DMS114 treated with DMSO at 0.1 percent for 48 hours (cell line): ENCODE data around the gene TMEM131.
A peak's percentile ranks its signal among the peaks of the same experiment; 100 is the strongest.

Experiments used
- DNase-seq: peaks from one replicate; lab custom pipeline; 2025; ENCODE audit not compliant: unreplicated experiment; lab: John Stamatoyannopoulos, UW

The TMEM131 gene

DNA sequence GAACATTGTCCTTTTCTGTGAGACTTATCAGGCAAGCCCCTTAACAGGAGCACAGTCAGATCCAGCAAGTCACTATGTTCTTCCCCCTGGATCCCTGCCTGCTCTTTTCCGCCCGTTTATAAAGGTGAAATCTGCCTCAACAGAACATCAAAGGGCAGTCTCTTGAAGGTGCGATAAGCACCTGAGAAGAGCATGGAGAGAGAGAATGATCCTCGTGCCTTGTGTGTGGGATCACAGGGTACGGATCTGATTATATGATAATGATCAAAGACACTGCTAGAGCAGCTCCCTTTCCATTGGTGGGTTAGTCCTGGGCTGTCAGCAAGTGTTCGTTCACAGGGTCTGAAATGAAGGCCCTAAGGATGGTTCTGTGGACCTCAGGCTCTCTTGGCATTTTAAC, 176.0 kb downstream of the TMEM131 start:
- DNase-seq, result no peak

GRCh38 chr2:97816411-97816810, 179.3 kb downstream of the TMEM131 start:
- no peak for DNase-seq

DNA sequence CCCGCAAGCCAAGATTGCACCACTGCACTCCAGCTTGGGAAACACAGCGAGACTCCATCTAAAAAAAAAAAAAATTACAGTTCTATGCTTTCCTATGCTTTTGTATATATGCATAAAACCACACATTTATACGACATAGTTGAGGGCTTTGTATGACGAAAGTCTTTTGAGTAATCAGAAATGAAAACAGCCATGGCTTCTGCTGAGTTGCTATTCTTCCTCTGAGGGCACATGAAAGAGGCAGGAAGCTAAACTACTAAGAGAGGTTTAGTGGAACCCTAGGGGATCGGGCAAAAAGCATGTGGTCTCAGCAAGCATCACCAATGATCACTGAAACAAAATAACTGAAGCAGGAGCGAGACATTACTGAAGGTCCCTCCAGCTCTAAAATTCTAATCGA, 182.8 kb downstream of the TMEM131 start:
- no peak for DNase-seq

DNA sequence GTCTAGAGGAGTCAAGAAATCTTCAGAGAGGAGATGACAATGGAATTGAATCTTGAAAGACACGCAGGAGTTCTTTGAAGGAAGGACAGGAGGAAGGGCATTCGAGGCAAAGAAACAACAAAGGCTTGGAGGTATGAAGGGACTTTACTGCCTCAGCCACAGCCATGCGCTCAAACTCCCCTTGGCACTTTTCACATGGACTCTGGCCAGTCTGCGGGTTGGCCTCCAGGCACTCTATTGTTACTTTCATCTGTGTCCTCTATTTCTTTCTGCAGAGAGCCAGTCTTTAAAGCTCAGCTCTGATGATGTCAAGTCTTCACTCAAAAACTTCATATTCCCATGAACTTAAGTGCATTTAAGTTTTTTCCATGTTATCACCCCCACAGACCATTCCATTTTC, 186.9 kb downstream of the TMEM131 start:
- no peak for DNase-seq

- peak; percentile 62 for DNase-seq
These were observed 188.8 kb downstream of the TMEM131 start for GRCh38 chr2:97806738-97807618.

DNA sequence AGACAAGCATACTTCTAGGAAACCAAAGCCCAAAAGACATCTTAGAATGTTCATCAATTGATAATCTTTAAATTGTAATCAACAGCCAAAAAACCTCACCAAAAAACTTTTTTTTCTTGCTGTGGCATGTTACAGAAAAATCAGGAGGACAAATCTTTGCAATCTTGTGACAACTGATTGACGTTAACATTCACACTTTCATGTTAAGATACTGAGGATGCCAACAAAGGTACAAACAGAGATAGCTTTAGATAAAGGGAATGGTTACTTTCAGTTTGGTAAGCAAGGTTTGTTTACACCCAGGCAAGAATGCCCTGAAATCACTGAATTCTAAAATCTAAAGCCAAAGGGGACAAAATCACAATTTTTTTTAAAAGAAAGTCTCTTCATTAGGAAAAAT, 190.0 kb downstream of the TMEM131 start:
- no peak for DNase-seq

GRCh38 chr2:97801028-97801427, 194.7 kb downstream of the TMEM131 start:
- no peak for DNase-seq

DNA sequence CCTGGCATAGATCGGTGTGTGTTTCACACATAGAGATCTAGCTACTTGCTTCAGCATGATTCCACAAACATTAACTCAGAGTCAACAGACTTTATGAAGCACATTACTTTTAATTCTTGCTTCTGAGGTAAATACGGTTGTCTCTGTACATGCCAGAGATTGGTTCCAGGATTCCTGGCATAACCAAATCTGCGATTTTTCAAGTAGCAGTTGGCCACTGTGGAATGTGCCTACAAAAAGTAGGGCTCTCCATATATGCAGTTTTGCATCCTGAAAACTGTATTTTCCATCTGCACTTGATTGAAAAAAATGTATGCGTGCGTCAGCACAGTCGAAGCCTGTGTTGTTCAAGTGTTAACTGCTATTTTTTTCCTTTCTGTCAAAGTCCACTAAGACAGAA, 197.3 kb downstream of the TMEM131 start:
- DNase-seq, result no peak

DNA sequence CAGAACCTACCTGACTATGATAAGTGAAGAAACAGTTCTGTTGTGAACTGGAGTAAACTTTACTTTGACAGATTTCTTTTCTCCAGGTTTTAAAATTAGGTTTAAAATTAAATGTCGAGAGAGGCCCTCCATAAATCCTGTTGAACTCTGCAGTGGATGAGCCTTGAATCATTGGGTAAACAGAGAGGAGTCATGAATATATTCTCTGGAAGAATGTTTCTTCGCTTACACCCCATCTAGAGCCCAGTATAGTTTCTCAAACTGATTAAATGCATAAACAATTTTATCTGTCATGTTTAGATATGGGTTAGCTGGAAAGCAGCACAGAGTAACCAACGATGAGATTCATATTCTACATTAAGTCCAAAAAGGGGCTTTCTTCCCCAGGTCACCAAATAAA, 198.4 kb downstream of the TMEM131 start:
- DNase-seq, result no peak

DNA sequence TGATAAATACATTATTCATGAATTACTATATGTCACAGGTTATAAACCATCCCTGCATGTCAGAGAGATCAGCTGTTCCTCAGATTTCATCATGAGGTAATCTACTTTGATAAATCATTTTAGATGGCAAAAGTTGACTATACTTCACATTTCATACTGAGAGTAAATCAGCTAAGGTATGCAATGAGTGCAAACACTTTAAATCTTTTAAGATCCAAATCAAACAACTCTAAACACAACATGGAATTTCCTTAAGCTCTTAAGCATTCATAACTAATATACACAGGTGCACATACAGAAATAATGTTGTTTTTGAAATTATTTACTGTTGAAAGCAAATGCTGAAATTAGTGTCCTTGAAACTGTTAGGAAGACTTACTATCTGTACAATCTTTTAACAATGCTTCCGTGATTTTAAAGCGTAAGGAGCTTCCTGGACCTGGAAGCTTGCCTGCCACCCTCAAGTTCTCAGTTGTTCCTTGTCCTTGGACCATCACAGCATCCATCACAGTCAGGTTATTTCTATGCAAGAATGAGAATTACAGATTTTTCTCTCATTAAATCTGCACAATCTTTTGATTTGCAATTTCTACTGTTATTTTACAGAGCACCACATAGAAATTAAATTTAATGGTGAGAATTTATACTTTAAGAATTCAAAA, 199.2 kb downstream of the TMEM131 start:
- DNase-seq, result no peak

GRCh38 chr2:97792416-97792815, 203.3 kb downstream of the TMEM131 start:
- DNase-seq, result no peak

DNA sequence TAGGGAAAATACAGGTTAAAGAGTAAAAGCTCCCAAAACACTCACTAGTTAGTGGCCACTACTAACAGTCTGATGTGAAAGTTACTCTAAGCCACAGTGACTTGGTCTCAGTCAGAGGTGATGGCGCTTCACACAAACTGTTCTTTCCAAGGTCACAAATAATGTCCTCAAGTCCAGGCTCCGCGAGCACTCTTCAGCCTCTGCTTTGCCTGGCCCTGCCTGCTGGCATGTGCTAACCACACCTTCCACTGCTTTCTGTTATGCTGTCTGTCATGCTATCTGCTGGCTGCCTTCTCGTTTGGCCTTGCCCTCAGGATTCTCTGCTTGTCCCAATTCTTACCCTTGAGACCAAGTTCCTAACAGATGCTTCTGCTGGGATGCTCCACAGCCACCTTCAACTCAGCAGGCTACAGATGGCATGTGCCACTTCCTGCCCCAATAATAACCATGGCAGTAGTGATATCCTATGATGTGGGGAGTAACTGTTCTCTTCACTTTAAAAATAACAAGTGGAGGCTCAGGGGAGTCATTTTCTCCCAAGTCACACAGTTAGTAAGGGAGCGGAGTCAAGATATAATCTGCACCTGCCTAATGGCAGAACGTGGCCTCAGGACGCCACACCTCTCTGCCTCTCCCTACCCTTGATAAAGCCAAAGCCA, 206.6 kb downstream of the TMEM131 start:
- DNase-seq, result no peak

DNA sequence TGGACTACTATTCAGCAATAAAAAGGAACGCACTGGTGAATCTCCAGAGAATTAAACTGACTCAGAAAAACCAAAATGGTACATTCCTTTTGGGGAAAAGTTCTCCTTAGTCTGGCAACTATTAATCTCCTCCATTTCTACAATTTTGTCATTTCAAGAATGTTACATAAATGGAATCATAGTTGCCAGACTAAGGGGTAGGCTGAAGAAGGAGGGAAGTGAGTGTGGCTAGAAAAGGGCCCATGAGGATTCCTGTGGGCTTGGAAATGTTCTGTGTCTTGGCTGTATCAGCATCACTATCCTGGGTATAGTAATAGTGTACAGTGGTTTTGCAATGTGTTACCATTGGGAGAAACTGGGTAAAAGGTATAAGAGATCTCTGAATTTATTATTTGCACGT, 209.9 kb downstream of the TMEM131 start:
- no peak for DNase-seq

- no peak for DNase-seq
These were observed 210.8 kb downstream of the TMEM131 start for GRCh38 chr2:97784953-97785352.

GRCh38 chr2:97781981-97782380, 213.8 kb downstream of the TMEM131 start:
- no peak for DNase-seq

GRCh38 chr2:97779141-97779540, 216.6 kb downstream of the TMEM131 start:
- no peak for DNase-seq

DNA sequence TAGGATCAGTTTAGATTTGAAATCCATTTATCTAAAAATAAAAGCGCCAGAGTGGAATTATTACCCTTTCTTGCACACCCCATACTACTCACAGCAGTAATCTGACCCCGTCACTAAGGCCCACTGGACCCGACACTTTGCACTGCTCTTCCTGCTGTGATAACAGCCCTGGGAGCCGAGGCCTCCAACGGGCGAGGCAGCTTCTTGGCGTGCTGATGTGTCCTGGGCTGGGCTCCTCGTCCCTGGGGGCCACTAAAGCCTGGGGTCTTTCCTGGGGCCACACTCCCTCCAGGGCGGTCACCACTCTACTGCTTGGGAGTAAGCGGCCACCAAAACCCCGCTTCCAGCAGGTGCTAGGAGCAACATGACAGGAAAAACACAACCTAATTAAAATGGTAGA, 220.7 kb downstream of the TMEM131 start:
- DNase-seq, result no peak

DNA sequence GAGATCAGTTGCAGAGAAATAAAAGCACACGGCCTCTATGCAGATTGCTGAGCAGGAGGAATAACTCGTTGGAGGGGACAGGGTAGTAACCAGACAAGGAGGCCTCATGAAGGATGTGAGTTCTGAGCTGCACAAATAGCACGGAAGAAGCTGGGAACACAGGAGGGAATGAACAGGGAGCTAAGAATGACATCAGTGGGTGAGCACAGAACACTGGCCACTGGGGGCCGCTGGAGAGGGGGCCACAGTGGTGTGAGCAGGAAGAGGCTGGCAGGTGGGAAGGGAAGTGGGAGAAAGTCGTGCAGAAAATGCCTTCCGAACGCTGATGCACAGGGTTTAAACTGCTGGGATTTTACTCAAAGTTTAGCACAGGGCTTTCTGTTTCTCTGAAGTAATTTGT, 221.3 kb downstream of the TMEM131 start:
- no peak for DNase-seq

- no peak for DNase-seq
These were observed 225.3 kb downstream of the TMEM131 start for GRCh38 chr2:97770445-97770844.

- no peak for DNase-seq
These were observed 226.0 kb downstream of the TMEM131 start for GRCh38 chr2:97769711-97770110.

DNA sequence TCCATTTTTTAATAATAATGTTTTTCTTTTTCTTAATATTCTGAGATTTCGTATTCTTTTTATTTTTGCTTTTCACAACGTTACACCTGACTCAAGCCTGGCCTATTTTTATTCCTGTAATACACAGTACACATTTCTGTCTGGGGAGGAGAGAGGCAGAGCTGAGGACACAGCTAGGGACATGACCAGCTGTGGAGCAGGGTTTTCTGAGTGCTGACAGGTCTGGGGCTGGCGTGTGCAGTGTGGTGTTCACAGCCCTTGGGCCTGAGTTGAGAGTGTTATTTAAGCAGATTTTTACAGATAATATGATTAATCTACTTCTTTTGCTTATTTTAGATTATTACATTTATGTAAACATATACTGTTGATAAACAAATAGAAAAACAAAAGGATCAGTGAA, 226.4 kb downstream of the TMEM131 start:
- DNase-seq, result no peak

DNA sequence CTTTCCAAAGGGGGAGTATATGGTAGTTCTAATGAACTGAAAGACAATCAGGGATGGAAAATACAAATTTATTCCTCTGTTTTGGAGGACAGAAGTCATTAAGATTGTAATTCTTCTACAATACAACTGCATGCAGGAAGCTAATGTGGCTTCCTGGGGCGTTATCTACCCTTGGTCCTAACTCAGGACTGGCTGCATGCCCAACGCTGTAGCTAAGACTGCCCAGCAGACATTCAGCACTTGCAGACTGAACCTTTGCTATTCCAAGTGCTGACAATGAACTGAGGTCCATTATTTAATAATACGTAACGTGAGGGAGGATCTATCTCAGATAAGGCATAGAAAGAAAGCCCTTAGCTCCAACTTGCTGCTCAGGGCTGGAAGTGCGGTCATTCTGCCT, 229.2 kb downstream of the TMEM131 start:
- DNase-seq, result no peak
